GM23338 (cell line): ENCODE measurements around the gene SLC37A4. TPM values are rescaled to one million over a fixed set of nuclear protein-coding genes. Genes with fewer than 3 reads are reported as not detected.

Experiments
- ATAC-seq: fragments of 200-7000 bp; cut with Tn5 transposase; 3 replicates; pipeline ENCODE4 v1.9.1; 2020
- DNase-seq: peaks from one replicate; pipeline ENCODE4 v3.0.0-alpha.2; 2015; ENCODE audit warnings: low spot score
- H2AFZ ChIP-seq: fragments of 200-600 bp; sonication (generic); 2 replicates; pipeline ENCODE4 v1.8.0; 2016; ENCODE audit warnings: antibody characterized with exemption, mild to moderate bottlenecking, moderate library complexity
- H3F3A ChIP-seq: fragments of 200-600 bp; sonication (generic); replicated peaks from 2 replicates; pipeline ENCODE4 v1.8.0; 2017; ENCODE audit warnings: antibody characterized with exemption, mixed run types, low read depth
- H3K27ac ChIP-seq: fragments of 200-600 bp; sonication (generic); 2 replicates; pipeline ENCODE4 v1.6.1; 2016; ENCODE audit warnings: low read depth
- H3K27me3 ChIP-seq: fragments of 200-600 bp; sonication (generic); 2 replicates; pipeline ENCODE4 v1.8.0; 2016; ENCODE audit warnings: mild to moderate bottlenecking, mixed run types, moderate library complexity; ENCODE audit not compliant: insufficient read depth
- H3K36me3 ChIP-seq: fragments of 200-600 bp; sonication (generic); 2 replicates; pipeline ENCODE4 v1.8.0; 2016; ENCODE audit warnings: mild to moderate bottlenecking; ENCODE audit not compliant: insufficient read depth
- H3K4me1 ChIP-seq: fragments of 200-600 bp; sonication (generic); 2 replicates; pipeline ENCODE4 v1.8.0; 2016; ENCODE audit warnings: mild to moderate bottlenecking, moderate library complexity; ENCODE audit not compliant: insufficient read depth
- H3K4me2 ChIP-seq: fragments of 200-600 bp; sonication (generic); 2 replicates; pipeline ENCODE4 v1.7.1; 2017; ENCODE audit warnings: mixed run types
- H3K4me3 ChIP-seq: fragments of 200-600 bp; sonication (generic); 2 replicates; pipeline ENCODE4 v1.6.1; 2016; ENCODE audit warnings: mixed run types
- H3K79me2 ChIP-seq: fragments of 200-600 bp; sonication (generic); replicated peaks from 2 replicates; pipeline ENCODE4 v1.8.0; 2017; ENCODE audit warnings: mild to moderate bottlenecking; ENCODE audit not compliant: insufficient read depth
- H3K9me2 ChIP-seq: fragments of 200-600 bp; sonication (generic); 2 replicates; pipeline ENCODE4 v1.8.0; 2017; ENCODE audit not compliant: insufficient read depth
- H4K20me1 ChIP-seq: fragments of 200-600 bp; sonication (generic); replicated peaks from 2 replicates; pipeline ENCODE4 v1.8.0; 2017; ENCODE audit warnings: mild to moderate bottlenecking; ENCODE audit not compliant: insufficient read depth
- H3K27ac Mint-ChIP-seq: 2 replicates; pipeline ENCODE4 v1.8.0; 2020; ENCODE audit warnings: inconsistent platforms, mild to moderate bottlenecking, moderate library complexity, mixed read lengths
- H3K27me3 Mint-ChIP-seq: 3 replicates; pipeline ENCODE4 v1.8.0; 2022; ENCODE audit warnings: low read depth, mild to moderate bottlenecking, moderate library complexity, mixed read lengths, inconsistent platforms; ENCODE audit not compliant: insufficient read depth, poor library complexity
- H3K36me3 Mint-ChIP-seq: 3 replicates; pipeline ENCODE4 v1.8.0; 2021; ENCODE audit warnings: low read depth, mild to moderate bottlenecking, inconsistent platforms, moderate library complexity, mixed read lengths
- H3K4me1 Mint-ChIP-seq: 3 replicates; pipeline ENCODE4 v1.8.0; 2020; ENCODE audit warnings: mild to moderate bottlenecking, inconsistent platforms, mixed read lengths
- H3K4me3 Mint-ChIP-seq: 3 replicates; pipeline ENCODE4 v1.8.0; 2021; ENCODE audit warnings: moderate library complexity, mild to moderate bottlenecking, inconsistent platforms, mixed read lengths
- H3K9me3 Mint-ChIP-seq: 3 replicates; pipeline ENCODE4 v1.8.0; 2020; ENCODE audit warnings: moderate library complexity, mild to moderate bottlenecking, inconsistent platforms, mixed read lengths
- CREB1 ChIP-seq: fragments of 250-450 bp; sonication (Bioruptor Pico); IDR thresholded peaks from 2 replicates; pipeline ENCODE4 v1.5.0; 2020; ENCODE audit warnings: low read depth, mild to moderate bottlenecking, moderate library complexity
- EZH2phosphoT487 ChIP-seq: fragments of 200-600 bp; sonication (generic); IDR thresholded peaks from one replicate; pipeline ENCODE4 v1.8.1; 2018; ENCODE audit warnings: antibody characterized with exemption; ENCODE audit not compliant: unreplicated experiment
- JUNB ChIP-seq: IDR thresholded peaks from one replicate; pipeline ENCODE4 v1.6.1; 2016; ENCODE audit warnings: antibody characterized with exemption; ENCODE audit not compliant: unreplicated experiment
- POLR2AphosphoS5 ChIP-seq: IDR thresholded peaks from 2 replicates; pipeline ENCODE4 v1.6.1; 2016; ENCODE audit warnings: antibody characterized with exemption, low read depth
- REST ChIP-seq: IDR thresholded peaks from one replicate; pipeline ENCODE4 v1.6.1; 2018; ENCODE audit warnings: antibody characterized with exemption; ENCODE audit not compliant: unreplicated experiment
- STAT1 ChIP-seq: IDR thresholded peaks from one replicate; pipeline ENCODE4 v1.6.1; 2016; ENCODE audit warnings: antibody characterized with exemption; ENCODE audit not compliant: unreplicated experiment
- ZNF114 ChIP-seq: fragments of 250-450 bp; sonication (Bioruptor Pico); IDR thresholded peaks from 2 replicates; pipeline ENCODE4 v1.5.0; 2020; ENCODE audit warnings: mild to moderate bottlenecking, moderate library complexity
- ZNF331 ChIP-seq: fragments of 250-450 bp; sonication (Bioruptor Pico); IDR thresholded peaks from 2 replicates; pipeline ENCODE4 v1.5.0; 2020; ENCODE audit warnings: low read depth, mild to moderate bottlenecking, moderate library complexity
- ZNF462 ChIP-seq: fragments of 250-450 bp; sonication (Bioruptor Pico); IDR thresholded peaks from 2 replicates; pipeline ENCODE4 v1.5.0; 2020; ENCODE audit warnings: mild to moderate bottlenecking, moderate library complexity
- polyA plus RNA-seq: library from polyadenylated mRNA; unstranded; fragments of >200 nt; fragmentation: Nextera tagmentation; extraction: Ambion mirVana; gene quantifications from 2 replicates; pipeline ENCODE4 v1.2.1, GENCODE V29; 2016
- total RNA-seq: library from RNA; depleted of rRNA; stranded (reverse); fragments of >200 nt; shearing (Covaris generic); gene quantifications from 2 replicates; pipeline ENCODE4 v1.2.3, GENCODE V29; 2014

Gene SLC37A4
- total and polyA plus RNA-seq, 2 experiments from 2014 or later: 23.4 to 56.4 TPM

GRCh38 chr11:119025099-119025473 lies 5.6 kb downstream of the SLC37A4 start:
- no peak for TF ChIP-seq STAT1
- TF ChIP-seq CREB1 (CRISPR knock-in tag): no peak
- no peak for TF ChIP-seq POLR2AphosphoS5
- TF ChIP-seq EZH2phosphoT487: no peak
- no peak for TF ChIP-seq JUNB
- TF ChIP-seq ZNF114 (CRISPR knock-in tag): no peak
- TF ChIP-seq ZNF331 (CRISPR knock-in tag): no peak
- TF ChIP-seq ZNF462 (CRISPR knock-in tag): no peak
- no peak for TF ChIP-seq REST
- H3K36me3 Mint-ChIP-seq: peaks cover 73% of the 10 kb centered on the region

More at GRCh38 chr11:119025099-119025473, 5.6 kb downstream of the SLC37A4 start:
- DNase-seq (no peak), ATAC-seq (peak; percentile 9; the same call in 2 of the 3 replicates)
- H3K4me1 Mint-ChIP-seq: peaks cover 32% of the 10 kb centered on the region
- H4K20me1 ChIP-seq: peaks cover 15% of the 10 kb centered on the region
- no peak overlapping the region for H3K4me3 Mint-ChIP-seq
- H3K4me1 ChIP-seq: peaks cover 16% of the 10 kb centered on the region
- no peaks in the 10 kb centered on the region for H3K9me2 ChIP-seq
- H3K27me3 Mint-ChIP-seq: peaks cover 24% of the 10 kb centered on the region
- H3F3A ChIP-seq: peaks cover 35% of the 10 kb centered on the region
- H2AFZ ChIP-seq: no peak overlapping the region
- H3K4me2 ChIP-seq: no peak overlapping the region
- H3K9me3 Mint-ChIP-seq: no peaks in the 10 kb centered on the region; the same call in 2 of the 3 replicates
- peaks cover 28% of the 10 kb centered on the region for H3K79me2 ChIP-seq
- no peak overlapping the region for H3K27ac Mint-ChIP-seq
- 0 out of 2 replicates have a peak overlapping the region, but pooled peaks have one; percentile 59 for H3K27ac ChIP-seq
- no peaks in the 10 kb centered on the region for H3K27me3 ChIP-seq
- no peak overlapping the region for H3K4me3 ChIP-seq
- H3K36me3 ChIP-seq: peaks cover 34% of the 10 kb centered on the region
